ENCODE data around the gene PRKAR2B. TPM values are rescaled to one million over a fixed set of nuclear protein-coding genes. Genes with fewer than 3 reads are reported as not detected.

PRKAR2B gene
- total RNA-seq = 17.8 TPM

DNA sequence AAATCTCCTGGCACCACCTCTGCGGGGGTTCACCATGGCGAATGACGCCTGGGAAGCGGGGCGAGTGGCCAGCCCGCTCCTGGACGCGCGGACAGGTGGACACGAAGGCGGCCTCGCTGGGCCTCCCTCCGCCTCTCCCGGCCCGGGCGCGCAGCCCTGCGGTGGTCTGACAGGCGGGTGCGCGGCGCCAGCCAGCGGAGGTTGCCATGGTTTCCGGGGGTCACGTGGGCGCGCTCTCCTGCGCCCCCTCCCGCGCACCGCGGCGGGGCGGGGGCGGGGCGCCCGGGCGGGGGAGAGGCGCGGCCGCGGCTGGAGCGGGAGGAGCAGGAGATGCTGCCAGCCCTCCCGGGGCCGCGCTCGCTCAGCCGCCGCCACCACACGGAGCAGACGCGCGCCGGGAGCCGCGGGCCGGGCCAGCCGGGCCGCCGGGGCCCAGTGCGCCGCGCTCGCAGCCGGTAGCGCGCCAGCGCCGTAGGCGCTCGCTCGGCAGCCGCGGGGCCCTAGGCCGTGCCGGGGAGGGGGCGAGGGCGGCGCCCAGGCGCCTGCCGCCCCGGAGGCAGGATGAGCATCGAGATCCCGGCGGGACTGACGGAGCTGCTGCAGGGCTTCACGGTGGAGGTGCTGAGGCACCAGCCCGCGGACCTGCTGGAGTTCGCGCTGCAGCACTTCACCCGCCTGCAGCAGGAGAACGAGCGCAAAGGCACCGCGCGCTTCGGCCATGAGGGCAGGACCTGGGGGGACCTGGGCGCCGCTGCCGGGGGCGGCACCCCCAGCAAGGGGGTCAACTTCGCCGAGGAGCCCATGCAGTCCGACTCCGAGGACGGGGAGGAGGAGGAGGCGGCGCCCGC is at the start of gene PRKAR2B:
Gene PRKAR2B (plus strand): TSS at position 359 of the 848 bp plus-strand sequence. CDS start 203 bp downstream, at position 562.
- intact Hi-C loops (cut with DNase I) = no loop called here
- DNase-seq (ENCODE audit: low spot score) (peak; percentile 87), ATAC-seq (peak; percentile 94)

DNA sequence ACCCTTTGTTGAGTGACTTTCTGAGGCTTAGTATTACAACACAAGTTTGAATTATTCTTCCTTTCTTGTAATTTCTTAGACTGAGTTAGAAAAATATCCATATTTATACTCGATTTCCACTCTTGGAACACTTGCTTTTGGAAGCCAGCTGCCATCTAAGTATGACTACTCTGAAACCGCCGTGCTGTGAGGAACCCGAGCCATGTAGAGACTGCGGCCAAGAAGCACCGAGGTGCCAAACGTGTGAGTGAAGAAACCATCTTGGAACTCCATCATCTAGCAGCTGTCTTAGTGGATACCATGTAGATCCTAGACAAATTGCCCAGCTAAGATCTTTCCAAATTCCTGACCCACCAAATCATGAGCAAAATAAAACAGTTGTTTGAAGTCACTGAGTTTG is 49.7 kb upstream of the PRKAR2B start:
- intact Hi-C loops (cut with DNase I) = no loop called here
- DNase-seq (ENCODE audit: low spot score) (no peak), ATAC-seq (no peak)

DNA sequence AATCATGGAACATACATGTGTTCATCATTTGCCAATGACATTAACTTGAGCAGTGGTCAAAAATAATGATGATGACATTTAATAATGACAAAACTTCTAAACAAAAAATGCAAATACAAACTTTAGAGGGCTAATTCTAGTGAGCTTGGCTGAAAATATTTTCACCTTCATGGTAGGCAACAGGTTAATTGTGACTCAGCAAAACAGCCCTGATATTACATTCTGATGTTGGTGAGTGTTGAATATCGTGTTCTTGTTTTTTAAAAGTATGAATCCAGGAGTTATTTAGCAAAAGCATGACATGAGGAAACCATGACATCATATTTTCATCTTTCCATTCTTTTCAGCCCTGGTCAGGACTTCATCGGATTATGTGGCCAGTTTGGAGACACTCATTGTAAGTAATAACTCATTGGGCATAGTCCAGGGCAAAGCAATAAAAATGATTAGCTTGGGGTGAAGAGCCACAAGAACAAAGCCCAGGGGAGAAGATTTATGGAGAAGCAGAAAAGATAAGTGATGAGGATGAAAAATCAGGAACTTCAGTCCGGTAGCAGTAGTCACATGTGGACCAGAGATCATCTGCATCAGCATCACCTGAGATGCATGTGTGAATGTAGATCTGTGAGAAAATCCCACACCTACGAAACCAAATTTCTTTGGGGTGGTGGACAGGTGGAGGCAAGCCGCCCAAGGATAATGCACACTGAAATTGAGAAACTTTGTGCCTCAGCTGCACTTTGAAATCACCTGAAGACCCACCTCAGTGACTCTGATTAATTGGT is 46.8 kb upstream of the PRKAR2B start:
- DNase-seq (ENCODE audit: low spot score) = no peak
- intact Hi-C loops (cut with DNase I) = no loop called here
- no peak for ATAC-seq

DNA sequence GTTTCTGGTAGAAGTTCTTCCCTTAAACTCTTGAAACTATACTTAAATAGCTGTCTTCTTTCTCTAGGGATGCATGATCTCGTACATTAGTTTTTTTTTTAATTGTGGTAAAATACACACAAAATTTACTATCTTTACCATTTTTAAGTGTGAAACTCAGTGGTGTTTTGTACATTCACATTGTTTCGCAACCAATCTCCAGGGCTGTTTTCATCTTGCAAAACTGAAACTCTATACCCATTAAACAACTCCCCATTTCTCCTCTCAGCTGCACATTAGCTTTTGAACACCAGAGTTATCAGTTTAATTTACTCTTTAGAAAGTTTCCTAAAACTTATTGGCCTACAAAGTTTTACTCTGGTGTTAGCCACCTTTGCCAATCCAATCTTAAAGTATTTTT is 45.5 kb upstream of the PRKAR2B start:
- ATAC-seq = no peak
- intact Hi-C loops (cut with DNase I) = no loop called here
- DNase-seq (ENCODE audit: low spot score) = no peak

DNA sequence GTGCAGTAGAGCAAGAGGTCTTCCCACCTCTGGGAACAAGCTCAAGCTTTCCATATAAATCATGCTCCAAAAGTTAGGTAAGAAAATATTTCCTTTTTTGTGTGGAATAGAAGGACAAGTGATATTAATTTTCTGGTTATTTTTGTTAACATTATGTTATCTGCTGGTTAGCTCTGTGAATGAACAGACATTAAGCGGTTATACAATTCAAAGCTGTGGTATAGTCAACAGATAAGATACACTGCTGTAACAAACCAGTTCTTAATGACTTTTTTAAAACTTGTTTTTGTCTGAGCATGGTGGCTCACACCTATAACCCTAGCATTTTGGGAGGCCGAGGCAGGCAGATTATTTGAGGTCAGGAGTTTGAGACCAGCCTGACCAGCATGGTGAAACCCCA is 43.0 kb upstream of the PRKAR2B start:
- ATAC-seq = no peak
- no peak for DNase-seq (ENCODE audit: low spot score)
- intact Hi-C loops (cut with DNase I) = no loop called here

DNA sequence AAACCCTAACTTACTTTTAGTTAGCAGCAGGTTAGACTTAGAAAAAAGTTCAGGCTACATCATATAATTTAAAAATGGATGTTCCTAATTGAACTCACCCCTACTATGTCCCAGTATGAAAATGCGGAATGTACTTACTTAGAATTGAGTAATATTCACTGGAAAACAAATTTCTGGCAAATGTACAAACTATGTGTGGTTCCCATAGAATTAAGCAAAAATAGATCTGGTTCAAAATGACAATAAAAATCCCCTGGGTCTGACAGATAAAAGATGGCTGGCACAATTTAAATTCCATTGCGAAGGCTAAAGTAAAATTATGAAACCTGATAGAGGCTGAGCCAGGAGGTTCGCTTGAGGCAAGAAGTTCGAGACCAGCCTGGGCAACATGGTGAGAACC is 42.4 kb upstream of the PRKAR2B start:
- ATAC-seq (no peak), DNase-seq (ENCODE audit: low spot score) (no peak)
- intact Hi-C loops (cut with DNase I) = no loop called here

DNA sequence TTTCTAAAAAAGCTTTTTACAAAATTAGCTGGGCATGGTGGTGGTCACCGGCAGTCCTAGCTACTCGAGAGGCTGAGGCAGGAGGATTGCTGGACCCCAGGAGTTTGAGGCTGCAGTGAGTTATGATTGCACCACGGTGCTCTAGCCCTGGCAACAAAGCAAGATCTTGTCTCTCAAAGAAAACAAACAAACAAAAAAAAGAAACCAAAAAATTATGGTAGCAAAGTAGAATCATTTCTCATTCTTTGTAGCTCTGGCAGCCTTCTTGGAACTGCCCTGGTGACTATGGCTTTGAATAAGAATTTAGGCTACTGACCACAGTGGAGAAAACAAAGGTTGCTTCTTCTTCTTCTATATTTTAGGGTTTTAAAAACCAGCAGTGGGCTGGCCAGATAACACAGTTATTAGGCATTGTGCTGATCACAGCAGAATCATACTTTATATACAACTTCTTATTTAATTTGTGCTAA is 41.9 kb upstream of the PRKAR2B start:
- ATAC-seq = no peak
- DNase-seq (ENCODE audit: low spot score) = no peak
- intact Hi-C loops (cut with DNase I) = no loop called here

DNA sequence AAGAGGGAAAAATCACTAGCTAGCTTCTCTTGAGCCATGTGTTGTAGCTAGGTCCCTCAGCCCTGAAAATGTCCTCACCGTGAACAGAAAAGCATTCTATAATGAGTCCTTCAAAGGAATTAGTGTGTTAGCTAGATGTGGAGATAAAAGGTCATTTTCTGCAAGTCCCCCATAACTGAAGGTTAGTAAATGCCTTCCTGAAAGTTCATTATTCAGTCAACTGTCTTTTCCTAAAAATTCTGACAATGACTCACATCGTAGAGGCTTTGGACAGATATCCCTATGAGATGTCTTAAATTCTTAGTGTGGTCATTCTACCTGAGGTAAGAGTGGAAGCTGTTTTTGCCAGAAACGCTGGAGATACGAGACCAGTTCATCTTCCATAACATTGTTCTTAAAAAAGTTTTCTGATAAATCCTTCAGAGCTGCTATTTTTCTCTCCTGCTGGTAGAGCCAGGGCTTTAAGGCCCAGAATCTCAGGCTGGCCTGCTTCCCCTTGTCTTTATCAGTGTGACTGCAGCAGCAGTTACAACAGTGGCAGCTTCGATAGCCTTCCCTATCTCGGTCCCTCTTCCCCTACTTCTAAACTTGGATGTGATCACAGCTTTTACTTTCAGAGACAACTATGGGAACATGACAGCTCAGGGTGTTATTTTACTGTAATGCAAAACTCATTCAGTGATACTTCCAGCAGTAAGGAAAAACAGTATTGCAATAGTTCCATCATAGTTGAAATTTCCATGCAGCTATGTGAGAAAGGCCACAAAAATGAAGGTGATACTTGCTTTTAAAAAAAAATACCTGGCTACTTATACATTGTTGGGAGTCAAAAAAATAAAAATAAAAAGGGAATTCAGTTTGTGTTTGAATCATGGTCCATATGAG is 37.3 kb upstream of the PRKAR2B start:
- ATAC-seq (no peak), DNase-seq (ENCODE audit: low spot score) (no peak)
- intact Hi-C loops (cut with DNase I) = no loop called here

DNA sequence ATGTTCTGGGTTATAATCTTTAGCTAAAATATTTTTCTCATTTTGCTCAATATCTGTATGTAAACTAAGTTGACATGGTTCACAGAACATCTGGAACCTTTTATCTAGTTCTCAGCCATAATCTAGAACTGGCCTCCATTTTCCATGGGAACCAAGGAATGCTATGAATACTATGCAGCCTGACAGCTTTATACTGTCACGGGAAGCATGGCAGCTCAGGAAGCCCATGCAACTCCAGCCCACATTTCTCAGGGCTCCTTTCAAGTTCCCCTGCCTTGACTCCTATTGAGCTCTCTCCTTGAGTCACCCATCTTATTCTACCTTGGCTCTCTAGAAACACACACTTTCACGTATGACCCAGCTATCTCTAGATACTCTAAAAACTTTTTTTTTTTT is 36.6 kb upstream of the PRKAR2B start:
- ATAC-seq (no peak), DNase-seq (ENCODE audit: low spot score) (no peak)
- intact Hi-C loops (cut with DNase I) = no loop called here

DNA sequence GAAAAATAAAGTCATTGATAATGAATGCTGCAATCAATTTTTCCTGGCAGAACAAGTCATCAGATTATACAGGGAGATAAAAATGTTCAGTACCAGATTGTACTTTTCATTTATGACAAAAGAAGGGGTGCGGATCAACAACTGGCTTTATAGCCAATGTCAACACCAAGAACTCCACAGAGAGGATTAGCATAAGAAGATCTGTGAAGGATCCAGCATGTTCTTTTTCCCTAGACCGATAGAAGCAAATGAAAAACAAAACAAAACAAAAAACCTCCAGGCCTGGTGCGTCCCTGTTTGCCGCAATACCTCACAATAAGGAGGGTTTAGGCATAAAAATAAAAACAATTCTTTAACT is 34.7 kb upstream of the PRKAR2B start:
- DNase-seq (ENCODE audit: low spot score) (no peak), ATAC-seq (peak; percentile 70)

DNA sequence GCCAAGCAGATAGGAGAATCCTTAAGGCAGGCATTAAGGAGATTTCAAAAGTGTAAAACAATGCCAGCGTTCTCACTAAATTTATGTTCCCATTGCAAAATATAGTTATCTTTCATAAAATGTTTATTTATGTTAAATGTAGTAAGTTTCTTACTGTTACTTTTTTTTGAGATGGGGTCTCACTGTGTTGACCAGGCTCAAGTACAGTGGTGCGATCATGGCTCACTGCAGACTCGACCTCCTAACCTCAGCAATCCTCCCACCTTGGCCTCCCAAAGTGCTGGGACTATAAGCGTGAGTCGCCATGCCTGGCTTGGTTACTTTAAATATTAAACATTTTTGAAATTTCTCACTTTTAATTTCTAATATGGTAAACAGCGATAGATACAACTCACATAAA is 31.8 kb upstream of the PRKAR2B start:
- no peak for ATAC-seq
- no peak for DNase-seq (ENCODE audit: low spot score)
- intact Hi-C loops (cut with DNase I) = no loop called here

More for the DNA sequence above, 34.7 kb upstream of the PRKAR2B start:
- intact Hi-C loops (cut with DNase I) = no loop called here

DNA sequence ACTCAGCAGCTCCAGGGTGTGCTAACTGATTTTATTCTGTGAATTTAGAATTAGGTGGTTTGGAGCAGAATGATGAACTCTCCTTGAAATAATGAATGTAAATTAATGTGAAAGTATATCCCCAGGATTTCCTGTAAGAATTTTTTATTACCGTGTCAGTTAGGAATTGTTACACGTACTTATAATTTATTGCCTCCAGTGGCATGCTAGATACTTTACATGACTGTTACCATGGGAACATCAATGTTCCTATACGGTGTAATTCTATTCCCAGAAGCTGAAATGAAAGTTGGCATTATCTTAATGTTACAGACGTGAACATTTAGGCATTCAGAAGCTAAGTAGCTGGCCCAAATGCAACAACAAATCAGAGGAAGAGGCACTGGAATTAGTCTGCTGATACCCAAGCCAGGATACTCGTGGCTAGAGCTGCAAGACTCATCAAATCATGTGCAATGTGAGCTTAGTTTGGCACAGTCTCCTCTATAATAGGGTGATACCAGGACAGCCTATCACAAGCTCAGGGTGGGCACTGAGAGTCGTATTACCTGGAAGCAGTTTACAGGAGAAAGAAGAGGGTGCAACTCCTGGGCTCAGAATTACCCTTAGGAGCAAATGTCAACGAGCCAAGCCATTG is 30.0 kb upstream of the PRKAR2B start:
- peak; percentile 53 for ATAC-seq
- no peak for DNase-seq (ENCODE audit: low spot score)
- intact Hi-C loops (cut with DNase I) = no loop called here

DNA sequence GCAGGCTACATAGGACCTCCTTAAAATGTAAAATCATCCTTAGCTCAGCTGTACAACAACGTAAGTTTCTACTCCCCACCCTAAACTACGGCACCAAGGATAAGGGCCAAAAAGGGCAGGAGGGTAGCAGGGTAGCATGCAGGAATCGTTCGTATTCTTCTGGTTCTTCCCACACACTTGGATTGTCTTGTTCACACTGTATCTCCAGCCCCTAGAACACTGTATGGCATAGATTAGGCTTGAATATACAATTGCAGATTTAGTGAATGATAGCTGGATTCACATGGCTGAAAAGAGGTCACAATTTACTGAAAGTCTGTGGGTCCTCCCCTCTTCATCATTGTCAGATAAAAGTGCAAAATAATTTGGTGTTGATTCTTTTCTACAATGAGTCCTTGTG is 28.2 kb upstream of the PRKAR2B start:
- DNase-seq (ENCODE audit: low spot score) = no peak
- intact Hi-C loops (cut with DNase I) = no loop called here
- no peak for ATAC-seq

DNA sequence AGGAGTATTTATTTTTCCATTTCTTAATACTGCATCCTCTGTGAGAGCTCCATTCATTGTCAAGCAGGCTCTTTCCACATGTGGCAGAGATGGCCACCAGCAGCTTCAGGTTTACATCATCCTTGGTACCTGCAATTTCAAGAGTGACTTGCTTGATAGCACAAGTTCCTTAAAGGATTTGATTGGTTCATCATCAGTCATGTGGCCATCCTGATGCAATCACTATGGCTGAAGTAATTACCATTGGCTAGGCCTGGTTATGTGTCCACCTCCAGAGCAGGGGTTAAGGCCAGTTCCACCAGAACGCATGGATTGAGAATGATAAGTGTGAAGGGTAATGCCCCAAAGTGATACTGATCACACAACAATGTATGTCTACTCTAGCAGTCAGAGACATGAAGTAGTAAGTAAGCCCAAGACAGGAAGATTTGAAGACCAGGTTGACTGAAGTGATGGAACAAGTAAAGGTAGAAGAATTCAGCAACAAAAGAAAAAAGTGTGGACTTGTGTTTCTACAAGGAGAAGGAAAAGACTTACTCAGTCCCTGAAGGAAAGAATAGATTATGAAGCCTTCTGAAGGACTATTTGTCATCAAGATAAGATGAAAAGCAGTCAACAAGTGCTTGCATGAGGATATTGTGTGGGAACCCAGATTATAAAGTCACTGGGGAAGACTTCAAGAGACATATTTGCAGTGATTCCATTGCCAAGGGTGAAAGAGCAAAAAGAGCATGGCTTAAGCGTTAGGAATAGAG is 26.4 kb upstream of the PRKAR2B start:
- intact Hi-C loops (cut with DNase I) = no loop called here
- ATAC-seq (peak; percentile 76), DNase-seq (ENCODE audit: low spot score) (no peak)

DNA sequence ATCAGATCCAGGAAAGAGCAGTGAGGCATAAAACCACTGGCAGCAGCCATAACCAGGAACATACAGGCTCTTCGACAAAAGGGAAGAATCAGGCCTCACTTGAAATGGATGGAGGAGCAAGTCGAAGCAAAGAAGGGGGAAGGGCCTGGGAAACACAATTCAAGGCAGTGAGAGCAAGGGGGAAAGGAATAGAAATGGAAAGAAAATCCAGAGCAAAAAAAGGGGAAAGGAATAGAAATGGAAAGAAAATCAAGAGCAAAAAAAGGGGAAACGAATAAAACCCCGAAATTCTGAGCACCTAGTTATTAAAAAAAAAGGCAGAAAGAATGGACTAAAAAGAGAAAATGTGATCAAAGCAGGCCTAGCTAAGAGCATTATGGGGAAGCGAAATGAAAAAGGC is 24.1 kb upstream of the PRKAR2B start:
- DNase-seq (ENCODE audit: low spot score) (no peak), ATAC-seq (no peak)
- intact Hi-C loops (cut with DNase I) = no loop called here

DNA sequence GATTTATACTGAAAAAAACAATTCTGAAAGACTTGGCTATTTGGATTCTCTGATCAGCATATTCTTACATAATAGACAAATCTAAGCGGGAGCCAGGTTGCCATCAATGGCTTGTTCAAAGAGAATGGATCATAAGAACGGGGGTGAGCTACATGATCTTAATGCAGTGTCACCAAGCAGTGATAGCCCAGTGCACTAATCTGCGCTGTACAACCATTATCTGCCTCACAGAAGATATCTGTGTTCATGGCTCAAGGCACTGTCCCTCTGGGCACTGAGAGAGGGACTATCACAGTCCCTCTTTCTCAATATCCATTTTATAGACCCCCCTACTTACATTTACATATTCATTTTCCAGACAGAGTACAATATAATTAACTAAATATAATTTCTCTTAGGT is 22.9 kb upstream of the PRKAR2B start:
- DNase-seq (ENCODE audit: low spot score) (no peak), ATAC-seq (no peak)
- intact Hi-C loops (cut with DNase I) = no loop called here

DNA sequence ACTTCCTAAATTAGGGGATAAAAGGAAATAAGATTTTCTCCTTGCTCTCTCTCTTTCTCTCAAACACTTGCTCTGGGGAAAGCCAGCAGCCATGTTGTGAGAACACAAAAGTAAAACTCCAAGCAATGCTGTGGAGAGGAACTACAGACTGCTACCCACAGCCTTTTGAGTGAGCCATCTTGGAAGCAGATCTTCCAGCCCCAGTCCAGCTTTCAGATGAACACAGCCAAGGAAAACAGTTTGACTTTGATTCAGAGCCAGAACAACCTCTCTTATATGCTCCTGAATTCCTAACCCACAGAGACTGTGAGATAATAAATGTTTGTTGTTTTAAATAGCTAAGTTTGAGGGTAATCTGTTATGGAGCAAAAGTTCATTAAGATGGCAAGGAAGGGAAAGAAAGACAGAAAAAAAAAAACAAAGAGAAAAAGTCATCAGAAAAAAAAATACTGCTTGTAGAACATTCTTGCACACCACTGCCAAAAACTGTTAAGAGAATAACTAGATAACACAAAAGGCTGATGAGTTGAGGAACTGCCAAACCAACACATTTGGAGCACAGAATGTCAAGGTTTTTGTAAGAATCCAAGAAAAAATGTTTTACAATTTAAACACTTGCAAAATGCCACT is 20.9 kb upstream of the PRKAR2B start:
- DNase-seq (ENCODE audit: low spot score) (no peak), ATAC-seq (peak; percentile 83)
- intact Hi-C loops (cut with DNase I) = no loop called here

DNA sequence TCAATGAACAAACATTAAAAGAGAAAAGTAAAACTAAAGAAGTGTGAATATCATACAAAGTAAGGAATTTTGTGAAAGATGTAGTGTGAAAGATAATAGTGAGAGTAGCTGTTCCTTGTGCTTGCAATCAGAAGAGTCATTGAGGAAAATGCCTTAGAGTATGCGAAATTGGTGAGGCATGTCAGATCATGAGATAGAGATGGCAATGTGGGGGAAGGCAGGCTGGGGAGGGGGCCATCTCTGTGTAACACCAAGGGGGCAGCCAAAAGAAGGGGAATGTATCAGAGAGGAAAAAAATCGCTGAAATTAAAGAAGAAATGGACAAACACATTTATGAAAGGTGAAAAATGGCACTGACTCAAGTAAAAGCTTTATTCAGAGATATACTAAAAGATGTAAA is 19.6 kb upstream of the PRKAR2B start:
- DNase-seq (ENCODE audit: low spot score) (no peak), ATAC-seq (no peak)
- intact Hi-C loops (cut with DNase I) = no loop called here

Measured in sciatic nerve (tissue), 2 donors.